K562 (cell line): ENCODE results near the gene OR2S2. TPM values are rescaled to one million over a fixed set of nuclear protein-coding genes. Genes with fewer than 3 reads are reported as not detected.

ENCODE experiments used
- ATAC-seq: fragments of 200-7000 bp; cut with Tn5 transposase; 3 replicates; pipeline ENCODE4 v1.9.1; 2020; ENCODE audit warnings: moderate library complexity
- BruUV-seq: library from RNA; stranded (reverse); fragments of 400-500 nt; replicated peaks from 2 replicates; lab custom pipeline; 2021; lab: Mats Ljungman, UMichigan
- CTCF ChIA-PET: fragments of 300-600 bp; formaldehyde crosslinking; extraction: SDS; loops from one replicate; lab custom pipeline; 2021; ENCODE audit warnings: low intra/inter-chr PET ratio; lab: Yijun Ruan, JAX
- POLR2A ChIA-PET: fragments of 300-600, 350-650 bp; sonication (Branson Sonifier 250); formaldehyde crosslinking; extraction: SDS; loops from one replicate; lab custom pipeline; 2021; ENCODE audit warnings: antibody characterized with exemption, inconsistent platforms; lab: Yijun Ruan, JAX
- DNase-seq, 4 experiments: peaks; one replicate each; pipeline versions ENCODE4 v3.0.0 to v3.0.0-alpha.2; 2011 to 2018; ENCODE audit warnings: low spot score in 3 of 4, mixed read lengths in 3 of 4; ENCODE audit errors: extremely low read depth in 1 of 4
- FAIRE-seq: peaks from 2 replicates; lab custom pipeline; 2011; peaks lifted over from hg19 to GRCh38; lab: Jason Lieb, UNC
- H2AFZ ChIP-seq: 2 replicates; pipeline ENCODE4 v1.6.0; 2011; ENCODE audit warnings: low read depth, low read length, control low read depth, inconsistent platforms
- H3K27ac ChIP-seq: fragments of 200-600 bp; 3 replicates; pipeline ENCODE4 v1.8.0; 2011; ENCODE audit warnings: low read depth, mild to moderate bottlenecking, control low read depth, inconsistent platforms, low read length, moderate library complexity, mixed read lengths; ENCODE audit errors: extremely low read depth
- H3K27me3 ChIP-seq, 2 experiments: fragments of 300-600 bp in 1 of 2; 2 replicates in 1 of 2; 3 replicates in 1 of 2; pipeline versions ENCODE4 v1.6.0 to v1.8.0; 2011; ENCODE audit warnings: inconsistent platforms in 2 of 2, low read length in 2 of 2, mild to moderate bottlenecking in 1 of 2, mixed read lengths in 1 of 2, moderate library complexity in 1 of 2; ENCODE audit not compliant: control insufficient read depth in 2 of 2, insufficient read depth in 2 of 2
- H3K36me3 ChIP-seq: fragments of 300-600 bp; 3 replicates; pipeline ENCODE4 v1.8.0; 2011; ENCODE audit warnings: mild to moderate bottlenecking, low read length, inconsistent platforms; ENCODE audit not compliant: control insufficient read depth, insufficient read depth
- H3K4me1 ChIP-seq, 2 experiments: fragments of 200-600 bp in 1 of 2; replicated peaks in 1 of 2; 2 replicates in 1 of 2; 3 replicates in 1 of 2; pipeline versions ENCODE4 v1.5.1 to v1.8.0; 2011; ENCODE audit warnings: inconsistent platforms in 2 of 2, low read length in 2 of 2, mild to moderate bottlenecking in 1 of 2, mixed read lengths in 1 of 2, moderate library complexity in 1 of 2; ENCODE audit not compliant: control insufficient read depth in 2 of 2, insufficient read depth in 2 of 2
- H3K4me2 ChIP-seq: 2 replicates; pipeline ENCODE4 v1.6.1; 2011; ENCODE audit warnings: low read length, control low read depth, inconsistent platforms, mixed read lengths; ENCODE audit not compliant: insufficient read depth
- H3K4me3 ChIP-seq: fragments of 200-600 bp; sonication (generic), shearing (Covaris generic); 2 replicates; pipeline ENCODE4 v1.5.1; 2016; ENCODE audit warnings: control low read depth, inconsistent platforms
- H3K79me2 ChIP-seq: fragments of 200-600 bp; 3 replicates; pipeline ENCODE4 v1.8.0; 2011; ENCODE audit warnings: low read length, inconsistent platforms; ENCODE audit not compliant: control insufficient read depth, insufficient read depth
- H3K9ac ChIP-seq, 2 experiments: 2 replicates each; pipeline versions ENCODE4 v1.6.0 to v1.6.1; 2011; ENCODE audit warnings: low read depth in 2 of 2, low read length in 2 of 2, control low read depth in 1 of 2, inconsistent platforms in 1 of 2, mild to moderate bottlenecking in 1 of 2, mixed read lengths in 1 of 2; ENCODE audit not compliant: insufficient read depth in 1 of 2
- H3K9me1 ChIP-seq: one replicate; pipeline ENCODE4 v1.6.0; 2011; ENCODE audit warnings: inconsistent platforms, mild to moderate bottlenecking, low read length, moderate library complexity; ENCODE audit not compliant: control insufficient read depth, insufficient read depth
- H3K9me3 ChIP-seq: replicated peaks from 2 replicates; pipeline ENCODE4 v1.5.1; 2011; ENCODE audit warnings: low read depth, low read length, inconsistent platforms; ENCODE audit not compliant: control insufficient read depth, insufficient read depth
- H4K20me1 ChIP-seq: replicated peaks from 2 replicates; pipeline ENCODE4 v1.6.1; 2011; ENCODE audit warnings: low read length, inconsistent platforms, mixed read lengths; ENCODE audit not compliant: control insufficient read depth, insufficient read depth
- FOXJ2 ChIP-seq: fragments of 200-800 bp; sonication (Bioruptor generic); IDR thresholded peaks from 2 replicates; pipeline ENCODE4 v1.6.1; 2016; ENCODE audit warnings: missing genetic modification characterization, missing compliant biosample characterization
- MCM3 ChIP-seq: fragments of 450-650 bp; IDR thresholded peaks from 2 replicates; pipeline ENCODE4 v1.6.1; 2016
- MCM5 ChIP-seq: fragments of 450-650 bp; IDR thresholded peaks from 2 replicates; pipeline ENCODE4 v1.6.1; 2016; ENCODE audit warnings: low read depth
- MYNN ChIP-seq, 2 experiments: sonication (generic); formaldehyde crosslinking in 1 of 2; IDR thresholded peaks; 2 replicates each; pipeline versions ENCODE4 v1.5.0 to v1.6.1; 2016 to 2020; ENCODE audit warnings: antibody characterized with exemption in 1 of 2, missing genetic modification reagents in 1 of 2
- NFATC3 ChIP-seq: fragments of 450-650 bp; IDR thresholded peaks from 2 replicates; pipeline ENCODE4 v1.6.1; 2017; ENCODE audit warnings: mild to moderate bottlenecking
- PHB2 ChIP-seq: fragments of 450-650 bp; IDR thresholded peaks from 2 replicates; pipeline ENCODE4 v1.6.1; 2017; ENCODE audit warnings: low read depth
- POU5F1 ChIP-seq: fragments of 150-350 bp; IDR thresholded peaks from 2 replicates; pipeline ENCODE4 v1.6.1; 2014; ENCODE audit warnings: borderline replicate concordance, low read length, low read depth, mild to moderate bottlenecking; ENCODE audit not compliant: partially characterized antibody
- ZNF408 ChIP-seq: fragments of 250-450 bp; sonication (Bioruptor Pico); IDR thresholded peaks from 2 replicates; pipeline ENCODE4 v1.4.0; 2020; ENCODE audit warnings: low read depth, mild to moderate bottlenecking, moderate library complexity
- ZNF644 ChIP-seq: fragments of 200-800 bp; sonication (Bioruptor generic); IDR thresholded peaks from 2 replicates; pipeline ENCODE4 v1.6.1; 2016; ENCODE audit warnings: low read depth, missing genetic modification characterization, missing compliant biosample characterization
- WGBS: fragments of 100-300 bp; shearing (Covaris generic); methylation state at CpG from one replicate; pipeline ENCODE4 v1.1.6; 2016; ENCODE audit warnings: low coverage, mixed read lengths; ENCODE audit not compliant: insufficient coverage; ENCODE audit errors: missing lambda C conversion rate; 5-methylcytosine and 5-hydroxymethylcytosine counted together
- in situ Hi-C: fragments of 300-500 bp; cut with MboI; formaldehyde crosslinking; loops from 4 replicates; pipeline ENCODE4 v1.15.0; 2018; ENCODE audit warnings: inconsistent platforms, mixed read lengths
- intact Hi-C: fragments of 100-400 bp; cut with micrococcal nuclease; formaldehyde crosslinking; loops from 2 replicates; pipeline ENCODE4 v1.14.2; 2022
- polyA plus RNA-seq, 8 experiments: library from polyadenylated mRNA; depleted of rRNA in 4 of 8; stranded (reverse) in 5 of 8; unstranded in 3 of 8; fragments of >200 nt; fragmentation: Nextera tagmentation in 2 of 8; fragmentation: Illumina TruSeq in 1 of 8; extraction: Ambion mirVana in 2 of 8; extraction: Trizol in 1 of 8; gene quantifications; 2 replicates each; pipeline versions ENCODE4 v1.2.1 to v1.2.3, GENCODE V29; 2011 to 2014; ENCODE audit warnings: inconsistent platforms in 1 of 8, missing spikeins in 1 of 8
- total RNA-seq, 7 experiments: library from RNA; depleted of rRNA in 6 of 7; stranded (reverse); fragments of >200 nt in 6 of 7; fragmentation: Illumina TruSeq in 2 of 7; extraction: Trizol in 2 of 7; gene quantifications; 2 replicates each; pipeline versions ENCODE4 v1.2.1 to v1.2.3, GENCODE V29; 2011 to 2021; ENCODE audit warnings: low replicate concordance in 1 of 7
- TF ChIP-seq, protein P1 (sequence below): sonication (generic); formaldehyde crosslinking; IDR thresholded peaks from 2 replicates; pipeline ENCODE4 v1.8.0; 2023; ENCODE audit warnings: mild to moderate bottlenecking, missing genetic modification reagents

Gene OR2S2
- total and polyA plus RNA-seq, 9 of the 15 experiments (the other 6 are each of a cell fraction or from before 2014, with no cell fraction given): not detected

DNA sequence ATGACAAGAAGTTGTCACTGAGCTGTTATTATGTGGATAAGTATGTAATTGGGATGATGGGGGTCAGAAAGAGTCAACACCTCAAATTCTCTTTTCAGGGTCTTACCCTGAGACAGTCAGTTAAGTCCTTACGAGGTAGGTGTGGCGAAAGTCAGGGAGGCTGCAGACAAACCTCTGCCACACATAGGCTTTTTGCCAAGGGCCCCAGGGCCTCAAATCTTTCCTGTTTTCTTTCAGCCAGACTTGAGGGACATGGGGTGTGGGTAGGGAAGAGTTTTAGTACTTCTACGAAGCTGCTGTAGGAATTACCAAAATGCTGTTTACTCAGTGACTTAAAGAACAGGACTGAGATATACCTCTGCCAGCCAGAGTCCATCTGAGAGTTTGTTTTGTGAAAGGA, 13.8 kb downstream of the OR2S2 start:
- no peak overlapping the region for H3K27ac ChIP-seq
- H3K27me3 ChIP-seq: no peaks in the 10 kb centered on the region
- peak overlapping the region; percentile 12 for H2AFZ ChIP-seq
- H3K9me3 ChIP-seq: no peaks in the 10 kb centered on the region
- DNase-seq: no peak
- H3K79me2 ChIP-seq: no peaks in the 10 kb centered on the region
- H4K20me1 ChIP-seq: no peaks in the 10 kb centered on the region
- intact Hi-C loops (loop anchor here (2.0 kb wide), 1 partner anchor 41 kb away; no protein-coding TSS in a partner anchor), in situ Hi-C loops (no loop called here)
- BruUV-seq: no TSS peak
- ATAC-seq: no peak
- H3K9me1 ChIP-seq: no peaks in the 10 kb centered on the region
- TF ChIP-seq NFATC3 (no peak), MCM3 (no peak), MCM5 (no peak), ZNF644 (tag) (no peak), FOXJ2 (tag) (no peak), POU5F1 (no peak), MYNN (IDR thresholded peaks at IDR 0.05) (no peak), MYNN (CRISPR knock-in tag; IDR thresholded peaks at IDR 0.05) (no peak), PHB2 (no peak), ZNF408 (CRISPR knock-in tag) (no peak)
- TF ChIP-seq, protein P1, sequence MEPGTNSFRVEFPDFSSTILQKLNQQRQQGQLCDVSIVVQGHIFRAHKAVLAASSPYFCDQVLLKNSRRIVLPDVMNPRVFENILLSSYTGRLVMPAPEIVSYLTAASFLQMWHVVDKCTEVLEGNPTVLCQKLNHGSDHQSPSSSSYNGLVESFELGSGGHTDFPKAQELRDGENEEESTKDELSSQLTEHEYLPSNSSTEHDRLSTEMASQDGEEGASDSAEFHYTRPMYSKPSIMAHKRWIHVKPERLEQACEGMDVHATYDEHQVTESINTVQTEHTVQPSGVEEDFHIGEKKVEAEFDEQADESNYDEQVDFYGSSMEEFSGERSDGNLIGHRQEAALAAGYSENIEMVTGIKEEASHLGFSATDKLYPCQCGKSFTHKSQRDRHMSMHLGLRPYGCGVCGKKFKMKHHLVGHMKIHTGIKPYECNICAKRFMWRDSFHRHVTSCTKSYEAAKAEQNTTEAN: no peak
- H3K4me1 ChIP-seq: peaks cover 2 to 3% of the 10 kb centered on the region in 2 experiments; a peak in 3 of 5 replicates
- no peaks in the 10 kb centered on the region; the same call in 2 of the 3 replicates for H3K36me3 ChIP-seq
- CTCF ChIA-PET: no interaction called here
- H3K4me3 ChIP-seq: no peak overlapping the region
- WGBS: 100% methylated on average over 2 of the region's 3 CpGs
- no peak overlapping the region for H3K4me2 ChIP-seq
- no peak overlapping the region for H3K9ac ChIP-seq
- FAIRE-seq: no peak
- POLR2A ChIA-PET: interaction anchor here (2.2 kb wide), 1 partner anchor 20 kb away, joined by 16 read pairs; no protein-coding TSS in a partner anchor
